ENCODE data around the gene C3orf52. TPM values are rescaled to one million over a fixed set of nuclear protein-coding genes. Genes with fewer than 3 reads are reported as not detected.

C3orf52 gene
- total RNA-seq, 1 experiment from 2014 or later: 12.6 TPM

DNA sequence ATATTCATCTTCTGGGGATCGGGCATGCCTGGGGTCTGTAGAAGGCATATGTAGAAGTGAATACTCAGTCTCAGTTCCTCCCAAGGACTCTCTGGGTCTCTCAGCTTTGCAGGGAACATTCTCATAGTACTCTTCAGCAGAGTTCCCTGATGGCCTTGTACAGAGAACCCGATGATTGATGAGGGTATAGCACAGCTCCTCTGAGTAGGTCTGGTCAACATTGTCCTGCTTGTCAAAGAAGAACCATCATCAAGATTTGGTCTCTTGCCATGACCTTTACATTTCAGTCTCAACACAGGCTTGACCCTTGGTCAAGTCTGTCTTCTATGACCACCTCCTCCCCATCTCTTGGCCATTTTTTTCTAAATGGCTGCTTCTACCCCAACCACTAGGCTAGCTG, 37.4 kb downstream of the C3orf52 start:
- DNase-seq (ENCODE audit: low read depth, low spot score): no peak
- ATAC-seq: no peak
- in situ Hi-C loops (cut with HindIII; ENCODE audit: low pct_unique_long_range_greater_than_20kb, low sequenced_read_pairs) (no loop called here), intact Hi-C loops (cut with micrococcal nuclease; ENCODE audit: unreplicated experiment) (no loop called here)
- Histone ChIP-seq H3K4me1 (ENCODE audit: control insufficient read depth, insufficient read depth, low read length) (no peaks in the 10 kb centered on the region; the same call in 1 of the 2 replicates), H3K36me3 (ENCODE audit: control insufficient read depth, insufficient read depth, low read length) (no peaks in the 10 kb centered on the region), H3K4me3 (ENCODE audit: low read depth in 2 of 2, low read length in 2 of 2) (no peak overlapping the region), H3K27ac (ENCODE audit: low read length) (no peak overlapping the region), H3K9me3 (ENCODE audit: control insufficient read depth, insufficient read depth, low read depth, low read length) (no peaks in the 10 kb centered on the region), H3K27me3 (ENCODE audit: control insufficient read depth, insufficient read depth, low read length) (no peaks in the 10 kb centered on the region)
- BruUV-seq (replicated peaks): no TSS peak
- ChIA-PET CTCF (no interaction called here), POLR2A (no interaction called here)
- no peak for TF ChIP-seq TCF7L2 (IDR thresholded peaks at IDR 0.05; ENCODE audit: low read depth, low read length)
- TF ChIP-seq, protein P1, sequence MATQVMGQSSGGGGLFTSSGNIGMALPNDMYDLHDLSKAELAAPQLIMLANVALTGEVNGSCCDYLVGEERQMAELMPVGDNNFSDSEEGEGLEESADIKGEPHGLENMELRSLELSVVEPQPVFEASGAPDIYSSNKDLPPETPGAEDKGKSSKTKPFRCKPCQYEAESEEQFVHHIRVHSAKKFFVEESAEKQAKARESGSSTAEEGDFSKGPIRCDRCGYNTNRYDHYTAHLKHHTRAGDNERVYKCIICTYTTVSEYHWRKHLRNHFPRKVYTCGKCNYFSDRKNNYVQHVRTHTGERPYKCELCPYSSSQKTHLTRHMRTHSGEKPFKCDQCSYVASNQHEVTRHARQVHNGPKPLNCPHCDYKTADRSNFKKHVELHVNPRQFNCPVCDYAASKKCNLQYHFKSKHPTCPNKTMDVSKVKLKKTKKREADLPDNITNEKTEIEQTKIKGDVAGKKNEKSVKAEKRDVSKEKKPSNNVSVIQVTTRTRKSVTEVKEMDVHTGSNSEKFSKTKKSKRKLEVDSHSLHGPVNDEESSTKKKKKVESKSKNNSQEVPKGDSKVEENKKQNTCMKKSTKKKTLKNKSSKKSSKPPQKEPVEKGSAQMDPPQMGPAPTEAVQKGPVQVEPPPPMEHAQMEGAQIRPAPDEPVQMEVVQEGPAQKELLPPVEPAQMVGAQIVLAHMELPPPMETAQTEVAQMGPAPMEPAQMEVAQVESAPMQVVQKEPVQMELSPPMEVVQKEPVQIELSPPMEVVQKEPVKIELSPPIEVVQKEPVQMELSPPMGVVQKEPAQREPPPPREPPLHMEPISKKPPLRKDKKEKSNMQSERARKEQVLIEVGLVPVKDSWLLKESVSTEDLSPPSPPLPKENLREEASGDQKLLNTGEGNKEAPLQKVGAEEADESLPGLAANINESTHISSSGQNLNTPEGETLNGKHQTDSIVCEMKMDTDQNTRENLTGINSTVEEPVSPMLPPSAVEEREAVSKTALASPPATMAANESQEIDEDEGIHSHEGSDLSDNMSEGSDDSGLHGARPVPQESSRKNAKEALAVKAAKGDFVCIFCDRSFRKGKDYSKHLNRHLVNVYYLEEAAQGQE (IDR thresholded peaks at IDR 0.05; ENCODE audit: insufficient read depth in 1 of 2, low read depth in 2 of 2, low read length in 1 of 2): no peak

DNA sequence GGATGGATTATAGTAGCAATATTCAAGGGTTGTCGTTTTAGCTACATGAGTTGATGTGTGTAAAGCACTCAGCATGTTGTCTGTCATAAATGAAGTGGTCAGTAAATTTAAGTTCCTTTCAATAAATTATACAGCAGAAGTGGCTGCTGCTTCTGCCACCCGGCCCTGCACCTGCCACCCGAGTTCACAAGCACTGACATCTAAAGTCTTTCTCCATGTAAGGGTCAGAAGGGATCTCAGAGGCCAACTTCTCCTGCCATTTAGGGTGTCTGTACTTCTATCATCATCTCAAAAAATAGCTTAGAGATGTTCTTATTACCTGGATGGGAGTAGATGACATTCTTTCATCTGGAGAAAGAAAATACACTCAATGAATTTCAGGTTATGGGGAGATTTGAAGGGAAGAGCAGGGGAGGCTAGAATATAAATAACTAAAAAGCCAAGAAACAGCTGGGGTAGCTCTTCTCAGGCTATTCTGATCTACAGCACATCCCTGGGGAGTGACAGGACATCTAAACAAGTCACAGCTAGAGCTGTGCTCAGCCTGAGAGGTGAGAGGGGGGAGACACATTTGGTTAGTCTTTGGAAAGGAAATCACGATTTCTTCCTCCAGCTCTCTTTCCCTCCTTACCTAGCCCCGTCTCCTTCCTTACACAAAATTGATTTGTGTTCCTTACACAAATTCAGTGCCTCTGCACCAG, 38.9 kb downstream of the C3orf52 start:
- Histone ChIP-seq H3K36me3 (ENCODE audit: control insufficient read depth, insufficient read depth, low read length) (no peaks in the 10 kb centered on the region), H3K9me3 (ENCODE audit: control insufficient read depth, insufficient read depth, low read depth, low read length) (no peaks in the 10 kb centered on the region), H3K27me3 (ENCODE audit: control insufficient read depth, insufficient read depth, low read length) (no peaks in the 10 kb centered on the region), H3K4me3 (ENCODE audit: low read depth in 2 of 2, low read length in 2 of 2) (no peak overlapping the region), H3K27ac (ENCODE audit: low read length) (no peak overlapping the region), H3K4me1 (ENCODE audit: control insufficient read depth, insufficient read depth, low read length) (no peaks in the 10 kb centered on the region; the same call in 1 of the 2 replicates)
- ChIA-PET POLR2A (no interaction called here), CTCF (no interaction called here)
- in situ Hi-C loops (cut with HindIII; ENCODE audit: low pct_unique_long_range_greater_than_20kb, low sequenced_read_pairs): no loop called here
- no TSS peak for BruUV-seq (replicated peaks)
- ATAC-seq: no peak
- DNase-seq (ENCODE audit: low read depth, low spot score): no peak
- intact Hi-C loops (cut with micrococcal nuclease; ENCODE audit: unreplicated experiment): no loop called here
- TF ChIP-seq, protein P1 (IDR thresholded peaks at IDR 0.05; ENCODE audit: insufficient read depth in 1 of 2, low read depth in 2 of 2, low read length in 1 of 2): no peak
- TF ChIP-seq POLR2AphosphoS5 (IDR thresholded peaks at IDR 0.05; ENCODE audit: low read depth, low read length) (no peak), SIN3A (IDR thresholded peaks at IDR 0.05; ENCODE audit: borderline replicate concordance, insufficient read depth, low read depth, low read length) (no peak), TCF7L2 (IDR thresholded peaks at IDR 0.05; ENCODE audit: low read depth, low read length) (no peak)
- TF ChIP-seq, protein P2, sequence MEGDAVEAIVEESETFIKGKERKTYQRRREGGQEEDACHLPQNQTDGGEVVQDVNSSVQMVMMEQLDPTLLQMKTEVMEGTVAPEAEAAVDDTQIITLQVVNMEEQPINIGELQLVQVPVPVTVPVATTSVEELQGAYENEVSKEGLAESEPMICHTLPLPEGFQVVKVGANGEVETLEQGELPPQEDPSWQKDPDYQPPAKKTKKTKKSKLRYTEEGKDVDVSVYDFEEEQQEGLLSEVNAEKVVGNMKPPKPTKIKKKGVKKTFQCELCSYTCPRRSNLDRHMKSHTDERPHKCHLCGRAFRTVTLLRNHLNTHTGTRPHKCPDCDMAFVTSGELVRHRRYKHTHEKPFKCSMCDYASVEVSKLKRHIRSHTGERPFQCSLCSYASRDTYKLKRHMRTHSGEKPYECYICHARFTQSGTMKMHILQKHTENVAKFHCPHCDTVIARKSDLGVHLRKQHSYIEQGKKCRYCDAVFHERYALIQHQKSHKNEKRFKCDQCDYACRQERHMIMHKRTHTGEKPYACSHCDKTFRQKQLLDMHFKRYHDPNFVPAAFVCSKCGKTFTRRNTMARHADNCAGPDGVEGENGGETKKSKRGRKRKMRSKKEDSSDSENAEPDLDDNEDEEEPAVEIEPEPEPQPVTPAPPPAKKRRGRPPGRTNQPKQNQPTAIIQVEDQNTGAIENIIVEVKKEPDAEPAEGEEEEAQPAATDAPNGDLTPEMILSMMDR (IDR thresholded peaks at IDR 0.05): no peak

Data from Panc1 (cell line).